ENCODE results near the gene GRAMD2A. TPM values are rescaled to one million over a fixed set of nuclear protein-coding genes. Genes with fewer than 3 reads are reported as not detected.

GRAMD2A gene
- total RNA-seq, 1 experiment from 2014 or later, result 1.3 TPM

DNA sequence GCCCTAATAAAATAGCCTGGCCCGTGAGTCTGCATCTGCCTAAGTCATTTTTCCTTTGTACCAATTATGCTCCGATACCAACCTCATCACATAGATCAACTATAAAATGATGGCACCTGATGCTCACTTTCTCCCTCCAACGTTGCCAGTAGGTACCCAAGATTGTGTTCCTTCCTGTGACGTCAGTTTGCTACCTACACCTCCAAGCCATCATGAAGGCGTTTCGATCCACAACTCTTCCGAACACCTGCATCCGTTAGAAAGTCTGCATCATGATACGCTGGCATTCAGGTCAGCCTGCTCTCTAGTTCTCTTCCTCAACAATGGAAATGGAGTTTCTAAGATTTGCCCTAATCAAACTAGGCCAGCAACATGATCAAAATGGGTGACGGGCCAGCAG lies 25.7 kb upstream of the GRAMD2A start:
- peaks cover 15 to 68% (median 61%) of the 10 kb centered on the region in 3 experiments; a peak in 6 of 7 replicates for H3K36me3 Mint-ChIP-seq (ENCODE audit: insufficient read depth in 1 of 3, low read depth in 3 of 3)
- no peaks in the 10 kb centered on the region for H3K9me3 ChIP-seq (ENCODE audit: control insufficient read depth, low read depth, low read length)

More for the DNA sequence above, 25.7 kb upstream of the GRAMD2A start:
- H3K14ac ChIP-seq (ENCODE audit: insufficient read depth, low read length), result no peak overlapping the region
- H3K23ac ChIP-seq (ENCODE audit: insufficient read length, low read depth, low read length), result no peak overlapping the region
- no peak for DNase-seq
- TF ChIP-seq, protein P1, sequence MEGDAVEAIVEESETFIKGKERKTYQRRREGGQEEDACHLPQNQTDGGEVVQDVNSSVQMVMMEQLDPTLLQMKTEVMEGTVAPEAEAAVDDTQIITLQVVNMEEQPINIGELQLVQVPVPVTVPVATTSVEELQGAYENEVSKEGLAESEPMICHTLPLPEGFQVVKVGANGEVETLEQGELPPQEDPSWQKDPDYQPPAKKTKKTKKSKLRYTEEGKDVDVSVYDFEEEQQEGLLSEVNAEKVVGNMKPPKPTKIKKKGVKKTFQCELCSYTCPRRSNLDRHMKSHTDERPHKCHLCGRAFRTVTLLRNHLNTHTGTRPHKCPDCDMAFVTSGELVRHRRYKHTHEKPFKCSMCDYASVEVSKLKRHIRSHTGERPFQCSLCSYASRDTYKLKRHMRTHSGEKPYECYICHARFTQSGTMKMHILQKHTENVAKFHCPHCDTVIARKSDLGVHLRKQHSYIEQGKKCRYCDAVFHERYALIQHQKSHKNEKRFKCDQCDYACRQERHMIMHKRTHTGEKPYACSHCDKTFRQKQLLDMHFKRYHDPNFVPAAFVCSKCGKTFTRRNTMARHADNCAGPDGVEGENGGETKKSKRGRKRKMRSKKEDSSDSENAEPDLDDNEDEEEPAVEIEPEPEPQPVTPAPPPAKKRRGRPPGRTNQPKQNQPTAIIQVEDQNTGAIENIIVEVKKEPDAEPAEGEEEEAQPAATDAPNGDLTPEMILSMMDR (conservative IDR thresholded peaks at IDR 0.05), result no peak
- no peak overlapping the region for H2BK20ac ChIP-seq (ENCODE audit: low read depth, low read length, poor library complexity, severe bottlenecking)
- peak overlapping the region; percentile 29 for H3K9ac ChIP-seq (ENCODE audit: extremely low read depth, insufficient read length, low read length)
- no peak overlapping the region for H2BK15ac ChIP-seq (ENCODE audit: low read depth, low read length)
- H4K91ac ChIP-seq (ENCODE audit: insufficient read length, low read depth, low read length), result no peak overlapping the region
- WGBS (ENCODE audit: extremely low coverage, insufficient read length, low lambda C conversion rate), result no CpG with 5 or more reads among the region's 10 CpGs
- Mint-ChIP-seq H3K4me3 (no peak overlapping the region), H3K27ac (no peak overlapping the region), H3K4me1 (peaks cover 50 to 53% of the 10 kb centered on the region in 2 experiments), H3K27me3 (ENCODE audit: low read depth) (no peaks in the 10 kb centered on the region), H3K9me3 (no peaks in the 10 kb centered on the region)
- no peaks in the 10 kb centered on the region for H3K27me3 ChIP-seq (ENCODE audit: insufficient read depth, low read length)
- H3K79me1 ChIP-seq (ENCODE audit: insufficient read depth, low read depth, low read length, poor library complexity, severe bottlenecking), result peaks cover 20% of the 10 kb centered on the region
- H3K27ac ChIP-seq (ENCODE audit: insufficient read length, low read depth, low read length), result no peak overlapping the region
- H4K5ac ChIP-seq (ENCODE audit: insufficient read length, low read depth, low read length), result no peak overlapping the region
- peaks cover 5% of the 10 kb centered on the region for H3K23me2 ChIP-seq (ENCODE audit: insufficient read length, low read depth, low read length, poor library complexity, severe bottlenecking)
- H3K4ac ChIP-seq (ENCODE audit: low read depth, low read length), result no peak overlapping the region
- H3K4me1 ChIP-seq (ENCODE audit: insufficient read depth, low read length), result peaks cover 3% of the 10 kb centered on the region; the same call in 1 of the 2 replicates
- H2BK120ac ChIP-seq (ENCODE audit: low read depth, low read length, poor library complexity, severe bottlenecking), result no peak overlapping the region
- H3K4me2 ChIP-seq (ENCODE audit: insufficient read depth, insufficient read length, low read length), result no peak overlapping the region
- peaks cover 55% of the 10 kb centered on the region; the same call in 1 of the 2 replicates for H3K79me2 ChIP-seq (ENCODE audit: insufficient read depth, low read length)
- no peak overlapping the region for H3K18ac ChIP-seq (ENCODE audit: insufficient read length, low read depth, low read length)
- no peak overlapping the region for H2AK5ac ChIP-seq (ENCODE audit: insufficient read length, low read length)
- no peak overlapping the region for H2BK5ac ChIP-seq (ENCODE audit: insufficient read length, low read length)
- H3T11ph ChIP-seq (ENCODE audit: low read length), result no peak overlapping the region
- no peak overlapping the region for H2AFZ ChIP-seq (ENCODE audit: low read length)
- H4K20me1 ChIP-seq (ENCODE audit: control insufficient read depth, insufficient read depth, insufficient read length), result no peaks in the 10 kb centered on the region
- H4K8ac ChIP-seq (replicated peaks; ENCODE audit: insufficient read length, low read depth, low read length), result no peak overlapping the region
- H3K56ac ChIP-seq (ENCODE audit: insufficient read length, low read depth, low read length), result no peak overlapping the region
- H2BK12ac ChIP-seq (ENCODE audit: insufficient read length, low read depth, low read length), result no peak overlapping the region
